Measurements from ENCODE around the gene KLF15. TPM values are rescaled to one million over a fixed set of nuclear protein-coding genes. Genes with fewer than 3 reads are reported as not detected.

Gene KLF15
- total and polyA plus RNA-seq, 2 experiments from 2014 or later: 1.8 to 16.7 TPM

DNA sequence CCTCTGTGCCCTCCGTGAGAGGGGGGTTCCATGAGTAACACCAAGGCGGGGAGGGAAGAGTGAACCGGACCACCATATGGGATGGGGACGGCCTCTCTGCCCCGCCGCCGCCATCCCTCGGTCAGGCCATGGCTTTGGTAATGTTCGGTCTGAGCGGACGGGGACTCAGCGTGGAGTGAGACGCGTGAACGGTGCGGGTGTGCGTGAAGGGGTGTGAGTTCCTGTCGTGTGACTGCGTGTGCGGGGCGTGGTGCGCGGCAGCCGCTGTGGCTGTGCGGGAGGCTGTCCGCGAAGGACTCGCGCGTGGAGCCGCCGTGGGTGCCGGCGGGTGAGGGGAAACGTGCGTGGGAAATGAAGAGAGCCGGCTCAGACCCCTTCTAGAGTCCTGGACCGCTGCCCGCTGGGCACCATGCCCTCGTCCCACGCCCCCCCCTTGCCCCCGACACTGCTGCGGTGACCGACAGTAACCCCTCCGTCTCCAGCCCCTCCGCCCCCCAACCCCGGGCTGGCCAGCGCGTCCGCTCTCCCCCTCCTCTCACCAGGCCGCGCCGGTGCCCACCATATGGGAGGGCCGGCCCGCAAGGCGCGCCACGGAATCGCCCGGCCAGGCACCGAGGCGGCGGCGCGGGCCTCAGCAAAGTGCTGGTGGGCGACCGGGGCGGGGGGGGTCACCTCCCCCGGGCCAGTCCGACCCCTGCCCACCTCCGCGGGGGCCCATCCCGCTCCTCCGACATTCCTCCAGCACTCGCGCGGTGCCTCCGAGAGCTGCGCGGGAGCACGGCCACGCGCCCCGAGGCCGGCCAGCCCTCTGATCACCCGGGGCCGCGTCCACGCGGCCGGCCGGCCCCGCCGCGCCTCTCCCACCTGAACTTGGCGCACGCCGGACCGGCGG, 589 bp downstream of the KLF15 start:
- Histone ChIP-seq H2AFZ (no peak overlapping the region), H3K9me2 (replicated peaks; ENCODE audit: insufficient read depth) (no peaks in the 10 kb centered on the region), H3K27me3 (peaks cover 31% of the 10 kb centered on the region), H3K27ac (peak overlapping the region; percentile 83), H3K4me1 (ENCODE audit: insufficient read depth) (peaks cover 17% of the 10 kb centered on the region), H4K20me1 (ENCODE audit: insufficient read depth, poor library complexity, severe bottlenecking) (peaks cover 3% of the 10 kb centered on the region), H3K79me2 (peaks cover 3% of the 10 kb centered on the region), H3K36me3 (replicated peaks; ENCODE audit: insufficient read depth, low read depth) (no peaks in the 10 kb centered on the region), H3K4me3 (peak overlapping the region; percentile 96), H3K4me2 (peak overlapping the region; percentile 94), H3K9me3 (ENCODE audit: low read depth) (no peaks in the 10 kb centered on the region)
- WGBS (ENCODE audit: low lambda C conversion rate, missing lambda C conversion rate): under 1% methylated on average over 43 of the region's 100 CpGs
- TF ChIP-seq EZH2 (IDR thresholded peaks at IDR 0.05; ENCODE audit: borderline replicate concordance) (no peak), EZH2phosphoT487 (IDR thresholded peaks at IDR 0.05; ENCODE audit: low read depth, severe bottlenecking, unreplicated experiment) (no peak)
- TF ChIP-seq, protein P1, sequence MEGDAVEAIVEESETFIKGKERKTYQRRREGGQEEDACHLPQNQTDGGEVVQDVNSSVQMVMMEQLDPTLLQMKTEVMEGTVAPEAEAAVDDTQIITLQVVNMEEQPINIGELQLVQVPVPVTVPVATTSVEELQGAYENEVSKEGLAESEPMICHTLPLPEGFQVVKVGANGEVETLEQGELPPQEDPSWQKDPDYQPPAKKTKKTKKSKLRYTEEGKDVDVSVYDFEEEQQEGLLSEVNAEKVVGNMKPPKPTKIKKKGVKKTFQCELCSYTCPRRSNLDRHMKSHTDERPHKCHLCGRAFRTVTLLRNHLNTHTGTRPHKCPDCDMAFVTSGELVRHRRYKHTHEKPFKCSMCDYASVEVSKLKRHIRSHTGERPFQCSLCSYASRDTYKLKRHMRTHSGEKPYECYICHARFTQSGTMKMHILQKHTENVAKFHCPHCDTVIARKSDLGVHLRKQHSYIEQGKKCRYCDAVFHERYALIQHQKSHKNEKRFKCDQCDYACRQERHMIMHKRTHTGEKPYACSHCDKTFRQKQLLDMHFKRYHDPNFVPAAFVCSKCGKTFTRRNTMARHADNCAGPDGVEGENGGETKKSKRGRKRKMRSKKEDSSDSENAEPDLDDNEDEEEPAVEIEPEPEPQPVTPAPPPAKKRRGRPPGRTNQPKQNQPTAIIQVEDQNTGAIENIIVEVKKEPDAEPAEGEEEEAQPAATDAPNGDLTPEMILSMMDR (IDR thresholded peaks at IDR 0.05; ENCODE audit: poor library complexity): no peak
- DNase-seq (ENCODE audit: low spot score): peak; percentile 44

DNA sequence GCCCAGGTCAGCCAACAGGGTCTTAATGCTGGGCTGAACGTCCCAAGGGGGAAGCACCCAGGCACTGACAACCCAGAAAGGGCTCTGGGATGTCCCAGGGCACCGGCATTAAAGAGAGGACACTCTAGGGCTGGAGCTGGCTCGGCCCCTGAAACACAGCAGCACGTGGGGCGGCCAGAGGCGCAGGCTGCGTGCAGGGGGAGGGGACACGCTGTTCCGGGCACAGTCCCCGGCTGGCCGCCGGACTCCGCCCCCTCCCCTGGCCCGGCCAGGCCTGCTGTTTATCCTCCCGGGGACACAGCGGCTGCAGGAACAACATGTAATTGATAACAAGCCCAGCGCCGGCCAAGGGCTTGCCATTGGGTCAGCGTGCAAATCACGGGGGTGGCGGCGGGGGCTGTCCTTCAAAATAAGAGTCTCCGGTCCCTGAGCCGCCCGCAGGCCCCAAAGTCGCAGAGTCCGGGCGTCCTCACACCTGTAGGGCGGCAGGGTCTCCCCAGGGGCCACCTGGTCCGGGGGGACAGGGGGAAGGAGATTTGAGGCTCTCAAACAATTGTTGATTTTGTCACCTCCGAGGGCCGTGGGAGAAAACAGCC, 1.3 kb downstream of the KLF15 start:
- Histone ChIP-seq H3K4me3 (peak overlapping the region; percentile 96), H3K9me2 (replicated peaks; ENCODE audit: insufficient read depth) (no peaks in the 10 kb centered on the region), H3K4me2 (peak overlapping the region; percentile 94), H2AFZ (no peak overlapping the region), H3K4me1 (ENCODE audit: insufficient read depth) (peaks cover 17% of the 10 kb centered on the region), H3K27ac (peak overlapping the region; percentile 83), H3K27me3 (peaks cover 27% of the 10 kb centered on the region), H3K36me3 (replicated peaks; ENCODE audit: insufficient read depth, low read depth) (no peaks in the 10 kb centered on the region), H3K9me3 (ENCODE audit: low read depth) (no peaks in the 10 kb centered on the region), H3K79me2 (peaks cover 3% of the 10 kb centered on the region), H4K20me1 (ENCODE audit: insufficient read depth, poor library complexity, severe bottlenecking) (peaks cover 3% of the 10 kb centered on the region)
- under 1% methylated on average over 32 of the region's 32 CpGs for WGBS (ENCODE audit: low lambda C conversion rate, missing lambda C conversion rate)
- DNase-seq (ENCODE audit: low spot score): peak; percentile 93
- TF ChIP-seq EZH2phosphoT487 (IDR thresholded peaks at IDR 0.05; ENCODE audit: low read depth, severe bottlenecking, unreplicated experiment) (no peak), EZH2 (IDR thresholded peaks at IDR 0.05; ENCODE audit: borderline replicate concordance) (no peak)
- TF ChIP-seq, protein P1 (IDR thresholded peaks at IDR 0.05; ENCODE audit: poor library complexity): no peak

DNA sequence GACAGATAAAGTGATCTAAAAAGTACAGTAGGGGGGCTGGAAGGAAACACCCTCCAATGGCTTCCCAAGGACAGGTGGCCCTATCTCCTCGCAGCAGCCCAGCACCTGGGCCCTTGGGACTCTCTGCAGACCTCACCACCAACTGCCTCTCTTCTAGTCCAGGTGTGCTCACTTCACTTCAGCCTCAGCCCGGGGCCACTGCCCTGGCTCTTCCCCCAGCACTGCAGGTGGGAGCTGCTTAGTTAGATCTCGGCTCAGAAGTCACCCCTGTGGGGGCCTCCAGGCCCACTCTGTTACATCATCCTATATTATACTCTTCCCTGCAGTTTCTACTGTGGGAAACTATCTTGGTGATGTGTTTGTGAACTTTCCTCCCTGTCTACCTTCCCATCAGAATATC, 2.0 kb downstream of the KLF15 start:
- peak overlapping the region; percentile 94 for H3K4me2 ChIP-seq
- no peak for DNase-seq (ENCODE audit: low spot score)
- WGBS (ENCODE audit: low lambda C conversion rate, missing lambda C conversion rate): 64% methylated on average over 3 of the region's 3 CpGs
- peaks cover 23% of the 10 kb centered on the region for H3K27me3 ChIP-seq
- no peak overlapping the region for H2AFZ ChIP-seq
- peaks cover 3% of the 10 kb centered on the region for H3K79me2 ChIP-seq
- peaks cover 17% of the 10 kb centered on the region for H3K4me1 ChIP-seq (ENCODE audit: insufficient read depth)
- TF ChIP-seq EZH2 (IDR thresholded peaks at IDR 0.05; ENCODE audit: borderline replicate concordance) (no peak), EZH2phosphoT487 (IDR thresholded peaks at IDR 0.05; ENCODE audit: low read depth, severe bottlenecking, unreplicated experiment) (no peak)
- TF ChIP-seq, protein P1 (IDR thresholded peaks at IDR 0.05; ENCODE audit: poor library complexity): no peak
- H3K4me3 ChIP-seq: no peak overlapping the region
- no peaks in the 10 kb centered on the region for H3K9me2 ChIP-seq (replicated peaks; ENCODE audit: insufficient read depth)
- peak overlapping the region; percentile 82 for H3K27ac ChIP-seq
- no peaks in the 10 kb centered on the region for H3K9me3 ChIP-seq (ENCODE audit: low read depth)
- H3K36me3 ChIP-seq (replicated peaks; ENCODE audit: insufficient read depth, low read depth): no peaks in the 10 kb centered on the region
- peaks cover 3% of the 10 kb centered on the region for H4K20me1 ChIP-seq (ENCODE audit: insufficient read depth, poor library complexity, severe bottlenecking)

All from hepatocyte (in vitro differentiated cells).